NCI-H748 (cell line): Measurements from ENCODE around the gene DNMBP.
"Not testable (repeated sequence)": the region's sequence is repeated elsewhere in the genome, so short reads cannot be mapped to it uniquely, and the experiment has no call there.

ENCODE experiments used
- DNase-seq: peaks from one replicate; lab custom pipeline; 2025; ENCODE audit not compliant: unreplicated experiment; lab: John Stamatoyannopoulos, UW

DNMBP gene

GRCh38 chr10:99952799-99953198 lies 56.9 kb downstream of the DNMBP start:
- DNase-seq = no peak

GRCh38 chr10:99946051-99946450 lies 63.7 kb downstream of the DNMBP start:
- not testable (repeated sequence) for DNase-seq

DNA sequence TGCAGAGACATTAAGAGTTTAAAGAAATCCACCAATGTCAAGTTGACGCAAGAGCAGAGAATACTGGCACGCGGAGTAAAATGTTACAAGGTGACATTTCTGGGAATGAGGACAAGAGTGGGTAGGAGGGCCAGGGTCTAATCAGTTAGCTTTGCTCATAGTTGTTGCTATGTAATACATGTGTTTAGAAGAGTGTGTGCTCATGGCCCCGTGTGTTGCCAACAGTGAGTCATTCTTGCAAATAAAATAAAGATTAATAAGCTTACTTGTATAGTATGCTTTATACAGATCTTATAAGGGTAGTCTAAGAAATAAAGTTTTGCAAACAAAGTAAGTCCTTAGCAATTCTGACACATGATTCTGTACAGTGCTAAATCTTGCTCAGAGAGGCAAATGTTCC lies 64.5 kb downstream of the DNMBP start:
- no peak for DNase-seq

DNA sequence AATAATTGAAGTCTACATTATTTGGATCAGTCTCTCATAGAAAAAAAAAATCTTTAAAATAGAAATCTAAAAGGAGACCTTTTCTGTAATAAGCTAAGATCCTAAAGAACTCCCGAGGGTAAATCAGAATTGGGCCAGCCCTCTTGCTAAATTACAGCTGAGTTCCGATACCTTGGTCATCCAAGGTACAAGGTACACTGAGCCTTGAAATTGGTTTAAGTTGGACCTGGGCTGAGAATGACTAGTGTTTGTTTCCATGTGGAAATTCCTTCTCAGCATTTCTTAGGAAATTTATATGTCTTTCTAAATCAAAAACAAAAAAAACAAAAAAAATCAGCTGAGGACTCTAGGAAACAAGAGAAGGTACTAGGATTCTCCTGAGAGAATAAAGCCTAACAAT lies 64.9 kb downstream of the DNMBP start:
- no peak for DNase-seq

DNA sequence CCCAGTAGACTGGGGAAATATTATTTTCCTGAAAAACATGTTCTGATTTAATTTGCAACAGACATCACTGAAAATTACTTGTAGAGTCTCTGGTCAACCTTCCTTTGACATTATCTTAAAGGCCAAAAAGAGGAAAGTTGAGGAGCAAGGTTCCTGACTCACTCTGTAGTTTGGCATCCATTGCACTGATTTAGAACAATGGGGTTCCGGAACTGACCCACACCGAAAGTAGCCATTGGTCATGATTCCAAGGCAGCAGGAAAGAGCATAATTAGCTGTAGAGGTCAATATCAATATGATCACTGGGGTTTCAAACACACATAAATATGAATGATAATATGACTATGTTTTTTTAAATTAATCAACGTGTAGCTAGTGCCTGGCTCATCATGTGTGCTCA lies 65.8 kb downstream of the DNMBP start:
- no peak for DNase-seq

GRCh38 chr10:99941942-99942820 lies 67.6 kb downstream of the DNMBP start:
- DNase-seq = no peak

DNA sequence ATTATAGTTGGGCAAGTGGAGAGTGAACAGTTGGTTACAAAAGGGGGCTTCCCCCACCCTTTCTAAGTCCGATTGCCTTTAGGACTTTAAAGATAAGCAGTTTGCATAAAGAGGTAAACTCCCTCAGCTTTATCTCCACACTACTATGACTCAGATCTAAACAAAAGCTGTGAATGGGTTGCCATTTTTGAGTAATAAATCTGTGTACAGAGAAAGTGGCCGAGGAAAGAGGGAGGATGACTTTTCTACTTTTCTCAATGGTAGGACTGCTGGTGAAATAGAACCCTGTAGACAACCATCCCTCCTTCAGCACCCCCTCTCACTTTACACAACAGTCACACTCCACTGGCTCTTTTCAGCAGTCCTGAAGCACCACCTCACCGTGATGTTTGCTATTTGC lies 71.2 kb downstream of the DNMBP start:
- DNase-seq = no peak

- DNase-seq = no peak
Observed at GRCh38 chr10:99937630-99938029, 72.1 kb downstream of the DNMBP start.

DNA sequence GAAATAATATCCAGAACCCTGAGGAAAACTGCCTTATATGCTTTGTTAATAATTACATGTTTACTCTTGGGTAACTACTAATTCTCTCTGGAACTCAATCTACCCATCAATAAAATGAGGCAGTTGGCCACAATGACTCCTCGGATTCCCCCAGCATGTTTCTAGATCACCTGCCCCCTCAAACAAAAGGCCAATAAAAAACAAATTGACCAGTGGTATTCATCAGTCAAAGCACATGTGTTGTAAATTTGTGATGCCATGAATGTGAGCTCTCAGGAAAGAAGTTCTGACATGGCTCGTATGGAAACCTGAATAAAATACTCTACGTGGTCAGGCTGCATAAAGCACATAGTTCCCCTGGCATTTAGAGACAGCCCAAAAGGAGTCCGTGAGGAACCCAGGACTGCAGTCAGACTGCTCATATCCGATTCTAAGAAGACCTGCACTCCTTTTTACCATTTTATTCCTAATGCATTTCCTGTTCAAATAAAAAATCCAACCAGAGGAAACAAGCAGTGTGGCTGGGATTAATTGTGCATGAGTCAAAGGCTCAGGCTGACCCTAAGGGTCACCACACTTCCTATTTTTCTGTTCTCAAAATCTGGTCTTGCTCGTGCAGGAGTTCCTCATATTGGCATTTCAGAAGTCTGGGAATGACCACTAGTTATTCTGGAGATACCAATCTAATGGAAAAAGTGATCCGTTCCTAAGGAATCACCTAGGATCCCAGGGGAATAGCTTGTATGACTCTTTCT lies 77.4 kb downstream of the DNMBP start:
- DNase-seq = not testable (repeated sequence)

- DNase-seq = peak; percentile 29
Observed at GRCh38 chr10:99930731-99931550, 78.8 kb downstream of the DNMBP start.

DNA sequence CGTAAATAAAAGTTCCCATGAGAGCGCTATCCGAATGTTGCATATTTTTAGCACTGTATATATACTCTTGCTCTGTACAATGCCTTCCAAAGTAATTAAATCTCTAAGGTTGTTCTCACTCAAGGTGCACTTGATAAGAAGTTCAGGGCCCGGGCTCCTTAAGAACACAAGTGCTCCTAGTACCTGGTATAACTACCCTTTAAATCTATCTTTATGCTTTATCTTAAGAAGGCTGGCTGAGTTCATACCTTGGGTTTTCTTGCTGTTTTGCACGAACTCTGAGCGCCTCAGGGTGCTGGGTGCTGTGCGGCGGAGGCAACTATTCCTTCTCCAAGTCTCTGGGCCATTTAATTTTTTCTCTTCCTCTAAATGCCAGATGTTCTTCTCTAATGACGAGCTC lies 80.4 kb downstream of the DNMBP start:
- DNase-seq = no peak

GRCh38 chr10:99927721-99928280 lies 81.9 kb downstream of the DNMBP start:
- no peak for DNase-seq

- DNase-seq = no peak
Observed at GRCh38 chr10:99926925-99927720, 82.6 kb downstream of the DNMBP start.

DNA sequence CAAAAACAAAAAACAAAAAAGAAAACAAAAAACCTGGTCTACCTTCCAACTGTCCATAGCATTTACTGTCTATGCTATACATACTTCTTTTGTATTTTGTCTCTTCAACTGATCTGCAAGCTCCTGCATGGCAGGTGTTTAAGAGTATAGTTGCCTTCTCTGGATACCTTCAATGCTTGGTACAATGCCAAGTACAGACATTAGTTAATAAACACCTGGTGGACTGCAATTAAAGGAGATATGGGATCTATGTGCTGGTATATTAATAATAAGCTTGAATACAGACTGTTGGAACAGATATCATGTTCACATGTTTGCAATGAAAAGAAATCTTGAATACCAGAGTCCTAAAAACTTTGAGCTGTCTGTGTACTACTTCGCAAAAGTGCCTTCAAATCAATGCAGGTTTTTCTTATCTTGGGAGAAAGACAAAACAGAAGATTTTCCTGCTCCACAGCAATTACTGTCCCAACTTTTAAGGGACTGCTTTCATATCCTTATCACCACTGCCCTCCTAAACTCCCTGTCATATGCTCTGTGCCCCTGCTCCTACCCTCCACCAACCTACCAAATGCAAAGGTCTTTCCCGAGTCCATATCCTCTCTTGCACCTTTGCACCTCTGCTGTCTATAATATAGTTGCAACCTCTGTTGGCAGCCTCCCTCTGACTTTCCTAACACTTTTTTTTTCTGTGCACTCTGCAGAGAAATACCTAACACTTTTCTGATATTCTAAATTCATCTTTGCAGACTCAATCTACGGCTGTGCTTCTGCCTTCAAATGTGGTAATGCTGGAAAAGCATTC lies 85.1 kb downstream of the DNMBP start:
- no peak for DNase-seq

- DNase-seq = no peak
Observed at GRCh38 chr10:99921948-99922347, 87.8 kb downstream of the DNMBP start.

DNA sequence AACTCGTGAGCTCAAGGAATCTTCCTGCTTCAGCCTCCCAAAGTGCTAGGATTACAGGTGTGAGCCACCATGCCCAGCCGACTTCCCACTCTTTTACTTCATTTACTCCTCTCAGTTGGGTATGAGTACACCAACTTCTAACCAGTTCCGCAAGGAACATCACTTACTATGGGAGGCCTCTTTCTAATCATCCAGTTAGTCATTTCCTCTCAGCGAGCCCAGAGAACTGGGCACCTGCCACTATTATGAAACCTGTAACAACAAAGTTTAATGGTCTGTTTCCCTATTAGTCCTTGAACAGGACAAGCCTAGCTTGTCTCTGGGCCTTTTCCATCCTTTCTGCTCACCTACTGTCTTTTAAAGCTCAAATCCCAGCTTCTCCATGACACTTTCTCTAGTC lies 88.8 kb downstream of the DNMBP start:
- no peak for DNase-seq

DNA sequence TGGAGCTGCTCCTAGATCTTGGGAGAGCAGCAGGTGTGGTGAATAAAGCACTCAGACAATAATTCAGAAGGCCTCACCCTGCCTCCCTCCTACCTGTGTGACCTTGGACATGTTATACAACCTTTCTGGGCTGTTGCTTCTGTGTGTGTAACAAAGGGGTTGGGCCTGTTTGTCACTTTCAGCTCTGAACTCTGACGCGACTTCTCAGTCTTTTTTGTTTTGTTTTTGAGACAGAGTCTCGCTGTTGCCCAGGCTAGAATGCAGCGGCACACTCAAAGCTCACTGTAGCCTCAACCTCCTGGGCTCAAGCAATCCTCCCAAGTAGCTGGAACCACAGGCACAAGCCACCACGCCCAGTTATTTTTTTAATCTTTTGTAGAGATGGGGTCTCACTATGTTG lies 89.3 kb downstream of the DNMBP start:
- no peak for DNase-seq

GRCh38 chr10:99917963-99918825 lies 91.6 kb downstream of the DNMBP start:
- DNase-seq = no peak

GRCh38 chr10:99916776-99917175 lies 93.0 kb downstream of the DNMBP start:
- DNase-seq = no peak
